LNCAP (cell line): ENCODE measurements around the gene FGF11.

Experiments used
- TF ChIP-seq, protein P1 (sequence below): fragments of 450-650 bp; IDR thresholded peaks from 2 replicates; pipeline ENCODE4 v1.5.1; 2017; ENCODE audit warnings: mild to moderate bottlenecking

Gene FGF11

GRCh38 chr17:7484919-7485377 lies 45.6 kb downstream of the FGF11 start:
- TF ChIP-seq, protein P1, sequence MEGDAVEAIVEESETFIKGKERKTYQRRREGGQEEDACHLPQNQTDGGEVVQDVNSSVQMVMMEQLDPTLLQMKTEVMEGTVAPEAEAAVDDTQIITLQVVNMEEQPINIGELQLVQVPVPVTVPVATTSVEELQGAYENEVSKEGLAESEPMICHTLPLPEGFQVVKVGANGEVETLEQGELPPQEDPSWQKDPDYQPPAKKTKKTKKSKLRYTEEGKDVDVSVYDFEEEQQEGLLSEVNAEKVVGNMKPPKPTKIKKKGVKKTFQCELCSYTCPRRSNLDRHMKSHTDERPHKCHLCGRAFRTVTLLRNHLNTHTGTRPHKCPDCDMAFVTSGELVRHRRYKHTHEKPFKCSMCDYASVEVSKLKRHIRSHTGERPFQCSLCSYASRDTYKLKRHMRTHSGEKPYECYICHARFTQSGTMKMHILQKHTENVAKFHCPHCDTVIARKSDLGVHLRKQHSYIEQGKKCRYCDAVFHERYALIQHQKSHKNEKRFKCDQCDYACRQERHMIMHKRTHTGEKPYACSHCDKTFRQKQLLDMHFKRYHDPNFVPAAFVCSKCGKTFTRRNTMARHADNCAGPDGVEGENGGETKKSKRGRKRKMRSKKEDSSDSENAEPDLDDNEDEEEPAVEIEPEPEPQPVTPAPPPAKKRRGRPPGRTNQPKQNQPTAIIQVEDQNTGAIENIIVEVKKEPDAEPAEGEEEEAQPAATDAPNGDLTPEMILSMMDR = no peak

DNA sequence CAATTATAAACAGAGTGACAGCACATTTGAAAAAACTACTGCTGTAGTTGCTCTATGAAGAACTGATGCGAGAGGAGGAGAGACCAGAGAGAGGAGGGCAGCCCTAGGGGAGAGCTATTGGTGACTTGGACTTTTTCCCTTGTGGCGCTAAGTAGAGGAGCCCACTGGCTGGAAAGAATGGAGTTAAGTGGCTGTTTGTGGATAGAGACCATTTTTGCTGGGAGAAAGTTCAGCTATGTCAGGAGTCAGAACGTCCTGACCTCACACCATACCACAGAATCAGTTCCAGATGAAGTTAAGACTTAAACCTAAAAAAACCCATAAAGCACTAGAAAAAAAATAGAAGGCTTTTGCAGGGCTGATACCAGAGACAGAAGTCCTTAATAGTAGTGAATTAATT lies 46.9 kb downstream of the FGF11 start:
- TF ChIP-seq, protein P1 = no peak

GRCh38 chr17:7490144-7490543 lies 50.8 kb downstream of the FGF11 start:
- TF ChIP-seq, protein P1 = no peak

DNA sequence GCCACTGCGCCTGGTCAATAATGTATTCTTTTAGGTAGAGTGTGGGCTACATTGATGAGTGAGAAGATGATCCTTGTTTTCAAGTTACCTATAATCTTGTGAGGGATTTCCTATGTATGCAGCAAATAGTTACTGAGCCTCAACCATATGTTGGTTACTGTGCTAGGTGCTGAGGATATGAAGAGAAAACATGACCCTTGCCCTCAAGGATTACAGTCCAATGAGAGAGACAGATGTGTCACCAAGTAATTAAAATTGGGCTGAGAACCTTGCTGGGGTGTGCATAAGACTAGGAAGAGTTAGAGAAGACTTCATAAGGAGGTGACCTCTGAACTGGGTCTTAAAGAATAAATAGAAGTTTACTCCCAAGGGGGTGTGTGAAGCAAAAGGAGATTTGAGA lies 52.3 kb downstream of the FGF11 start:
- TF ChIP-seq, protein P1 = no peak

DNA sequence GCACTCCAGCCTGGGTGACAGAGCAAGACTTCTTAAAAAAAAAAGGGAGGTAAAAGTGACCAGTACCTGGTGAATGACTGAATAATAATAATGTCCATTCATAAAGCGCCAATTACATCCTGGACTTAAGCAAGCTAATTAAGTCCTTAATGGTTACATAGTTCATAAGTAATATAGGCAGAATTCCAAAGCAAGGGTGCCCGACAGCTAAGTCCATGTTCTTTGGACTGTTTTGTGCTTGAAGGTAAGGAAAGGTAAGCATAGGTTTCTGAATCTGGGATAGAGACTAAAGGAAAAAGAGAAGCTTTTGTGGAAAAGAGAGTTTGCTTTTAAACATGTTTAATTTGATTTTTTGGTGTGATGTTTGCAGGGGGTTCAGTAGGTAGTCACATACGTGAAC lies 54.6 kb downstream of the FGF11 start:
- TF ChIP-seq, protein P1 = no peak
